ENCODE measurements around the gene SEPTIN12.

Gene SEPTIN12

GRCh38 chr16:4728676-4729075 is 59.5 kb downstream of the SEPTIN12 start:
- no peak overlapping the region for H3K27ac ChIP-seq (ENCODE audit: low read length)
- no peak overlapping the region for H2AFZ ChIP-seq (ENCODE audit: low read depth, low read length)
- no peaks in the 10 kb centered on the region for H3K9me3 ChIP-seq (ENCODE audit: insufficient read depth, low read length, severe bottlenecking)
- peaks cover 20% of the 10 kb centered on the region for H3K79me2 ChIP-seq (ENCODE audit: insufficient read depth, low read length)
- no peak overlapping the region for H3K9ac ChIP-seq (ENCODE audit: low read depth, low read length)
- H3K36me3 ChIP-seq (ENCODE audit: insufficient read depth, low read length), result peaks cover 49% of the 10 kb centered on the region
- DNase-seq (no peak), ATAC-seq (ENCODE audit: insufficient read depth, low read depth) (no peak)
- peaks cover 18% of the 10 kb centered on the region for H3K4me1 ChIP-seq (ENCODE audit: insufficient read depth, low read length)
- TF ChIP-seq EZH2 (IDR thresholded peaks at IDR 0.05; ENCODE audit: borderline replicate concordance, low read depth, low read length, severe bottlenecking) (no peak), CTCF (IDR thresholded peaks at IDR 0.05; ENCODE audit: borderline replicate concordance, extremely low read depth, low read length, poor library complexity, severe bottlenecking) (no peak)
- H3K4me2 ChIP-seq (ENCODE audit: insufficient read depth, low read length), result no peak overlapping the region
- H3K27me3 ChIP-seq (ENCODE audit: insufficient read depth, low read length, poor library complexity), result no peaks in the 10 kb centered on the region
- peaks cover 2% of the 10 kb centered on the region; the same call in 1 of the 2 replicates for H4K20me1 ChIP-seq (ENCODE audit: insufficient read depth, low read length)
- no peak overlapping the region for H3K4me3 ChIP-seq (ENCODE audit: low read depth in 1 of 2, low read length in 2 of 2)
